K562 (cell line): ENCODE measurements around the gene ENKUR. TPM values are rescaled to one million over a fixed set of nuclear protein-coding genes. Genes with fewer than 3 reads are reported as not detected.

Source experiments
- ATAC-seq: fragments of 200-7000 bp; cut with Tn5 transposase; 3 replicates; pipeline ENCODE4 v1.9.1; 2020; ENCODE audit warnings: moderate library complexity
- BruUV-seq: library from RNA; stranded (reverse); fragments of 400-500 nt; replicated peaks from 2 replicates; lab custom pipeline; 2021; lab: Mats Ljungman, UMichigan
- CTCF ChIA-PET: fragments of 300-600 bp; formaldehyde crosslinking; extraction: SDS; loops from one replicate; lab custom pipeline; 2021; ENCODE audit warnings: low intra/inter-chr PET ratio; lab: Yijun Ruan, JAX
- POLR2A ChIA-PET: fragments of 300-600, 350-650 bp; sonication (Branson Sonifier 250); formaldehyde crosslinking; extraction: SDS; loops from one replicate; lab custom pipeline; 2021; ENCODE audit warnings: antibody characterized with exemption, inconsistent platforms; lab: Yijun Ruan, JAX
- DNase-seq, 4 experiments: peaks; one replicate each; pipeline versions ENCODE4 v3.0.0 to v3.0.0-alpha.2; 2011 to 2018; ENCODE audit warnings: low spot score in 3 of 4, mixed read lengths in 3 of 4; ENCODE audit errors: extremely low read depth in 1 of 4
- FAIRE-seq: peaks from 2 replicates; lab custom pipeline; 2011; peaks lifted over from hg19 to GRCh38; lab: Jason Lieb, UNC
- H2AFZ ChIP-seq: 2 replicates; pipeline ENCODE4 v1.6.0; 2011; ENCODE audit warnings: low read depth, low read length, control low read depth, inconsistent platforms
- H3K27ac ChIP-seq: fragments of 200-600 bp; 3 replicates; pipeline ENCODE4 v1.8.0; 2011; ENCODE audit warnings: low read depth, mild to moderate bottlenecking, control low read depth, inconsistent platforms, low read length, moderate library complexity, mixed read lengths; ENCODE audit errors: extremely low read depth
- H3K27me3 ChIP-seq, 2 experiments: fragments of 300-600 bp in 1 of 2; 2 replicates in 1 of 2; 3 replicates in 1 of 2; pipeline versions ENCODE4 v1.6.0 to v1.8.0; 2011; ENCODE audit warnings: inconsistent platforms in 2 of 2, low read length in 2 of 2, mild to moderate bottlenecking in 1 of 2, mixed read lengths in 1 of 2, moderate library complexity in 1 of 2; ENCODE audit not compliant: control insufficient read depth in 2 of 2, insufficient read depth in 2 of 2
- H3K36me3 ChIP-seq: fragments of 300-600 bp; 3 replicates; pipeline ENCODE4 v1.8.0; 2011; ENCODE audit warnings: mild to moderate bottlenecking, low read length, inconsistent platforms; ENCODE audit not compliant: control insufficient read depth, insufficient read depth
- H3K4me1 ChIP-seq, 2 experiments: fragments of 200-600 bp in 1 of 2; replicated peaks in 1 of 2; 2 replicates in 1 of 2; 3 replicates in 1 of 2; pipeline versions ENCODE4 v1.5.1 to v1.8.0; 2011; ENCODE audit warnings: inconsistent platforms in 2 of 2, low read length in 2 of 2, mild to moderate bottlenecking in 1 of 2, mixed read lengths in 1 of 2, moderate library complexity in 1 of 2; ENCODE audit not compliant: control insufficient read depth in 2 of 2, insufficient read depth in 2 of 2
- H3K4me2 ChIP-seq: 2 replicates; pipeline ENCODE4 v1.6.1; 2011; ENCODE audit warnings: low read length, control low read depth, inconsistent platforms, mixed read lengths; ENCODE audit not compliant: insufficient read depth
- H3K4me3 ChIP-seq: fragments of 200-600 bp; sonication (generic), shearing (Covaris generic); 2 replicates; pipeline ENCODE4 v1.5.1; 2016; ENCODE audit warnings: control low read depth, inconsistent platforms
- H3K79me2 ChIP-seq: fragments of 200-600 bp; 3 replicates; pipeline ENCODE4 v1.8.0; 2011; ENCODE audit warnings: low read length, inconsistent platforms; ENCODE audit not compliant: control insufficient read depth, insufficient read depth
- H3K9ac ChIP-seq, 2 experiments: 2 replicates each; pipeline versions ENCODE4 v1.6.0 to v1.6.1; 2011; ENCODE audit warnings: low read depth in 2 of 2, low read length in 2 of 2, control low read depth in 1 of 2, inconsistent platforms in 1 of 2, mild to moderate bottlenecking in 1 of 2, mixed read lengths in 1 of 2; ENCODE audit not compliant: insufficient read depth in 1 of 2
- H3K9me1 ChIP-seq: one replicate; pipeline ENCODE4 v1.6.0; 2011; ENCODE audit warnings: inconsistent platforms, mild to moderate bottlenecking, low read length, moderate library complexity; ENCODE audit not compliant: control insufficient read depth, insufficient read depth
- H3K9me3 ChIP-seq: replicated peaks from 2 replicates; pipeline ENCODE4 v1.5.1; 2011; ENCODE audit warnings: low read depth, low read length, inconsistent platforms; ENCODE audit not compliant: control insufficient read depth, insufficient read depth
- H4K20me1 ChIP-seq: replicated peaks from 2 replicates; pipeline ENCODE4 v1.6.1; 2011; ENCODE audit warnings: low read length, inconsistent platforms, mixed read lengths; ENCODE audit not compliant: control insufficient read depth, insufficient read depth
- CSDE1 ChIP-seq, 2 experiments: fragments of 450-650 bp; IDR thresholded peaks; 2 replicates each; pipeline ENCODE4 v1.6.1; 2016; ENCODE audit warnings: mild to moderate bottlenecking in 1 of 2
- CTBP1 ChIP-seq: fragments of 450-650 bp; IDR thresholded peaks from 2 replicates; pipeline ENCODE4 v1.6.1; 2016; ENCODE audit warnings: borderline replicate concordance
- DEAF1 ChIP-seq: fragments of 450-650 bp; formaldehyde crosslinking; IDR thresholded peaks from 2 replicates; pipeline ENCODE4 v1.4.0; 2020; ENCODE audit warnings: mild to moderate bottlenecking, moderate library complexity
- HINFP ChIP-seq: fragments of 450-650 bp; conservative IDR thresholded peaks from 2 replicates; pipeline ENCODE4 v1.6.1; 2016; ENCODE audit warnings: missing genetic modification characterization, low read depth, mild to moderate bottlenecking, control low read depth, missing compliant biosample characterization
- HMG20A ChIP-seq: fragments of 450-650 bp; formaldehyde crosslinking; conservative IDR thresholded peaks from 2 replicates; pipeline ENCODE4 v1.4.0; 2020; ENCODE audit warnings: mild to moderate bottlenecking, mixed read lengths
- MAFF ChIP-seq: IDR thresholded peaks from 2 replicates; pipeline ENCODE4 v1.6.1; 2012; ENCODE audit warnings: low read length, improper control_type of control experiment
- MBD2 ChIP-seq: sonication (generic); IDR thresholded peaks from 2 replicates; pipeline ENCODE4 v1.6.1; 2016; ENCODE audit warnings: low read depth, borderline replicate concordance
- NCOA4 ChIP-seq: fragments of 450-650 bp; IDR thresholded peaks from 2 replicates; pipeline ENCODE4 v1.6.1; 2018; ENCODE audit warnings: mild to moderate bottlenecking; ENCODE audit not compliant: partially characterized antibody
- NR2F6 ChIP-seq: fragments of 450-650 bp; formaldehyde crosslinking; IDR thresholded peaks from 2 replicates; pipeline ENCODE4 v1.4.0; 2020; ENCODE audit warnings: mild to moderate bottlenecking
- RHOXF2B ChIP-seq: fragments of 250-450 bp; sonication (Bioruptor Pico); conservative IDR thresholded peaks from 2 replicates; pipeline ENCODE4 v1.5.1; 2021
- RREB1 ChIP-seq: fragments of 250-450 bp; sonication (Bioruptor Pico); IDR thresholded peaks from 2 replicates; pipeline ENCODE4 v1.4.0; 2020
- RUNX1 ChIP-seq: sonication (generic); IDR thresholded peaks from 2 replicates; pipeline ENCODE4 v1.6.1; 2016; ENCODE audit warnings: antibody characterized with exemption, low read depth
- SIN3A ChIP-seq, 2 experiments: fragments of 150-350 bp in 1 of 2; IDR thresholded peaks; 2 replicates each; pipeline ENCODE4 v1.6.1; 2011 to 2016; ENCODE audit warnings: borderline replicate concordance in 2 of 2, low read depth in 2 of 2, low read length in 2 of 2, mild to moderate bottlenecking in 2 of 2, moderate library complexity in 2 of 2; ENCODE audit not compliant: control insufficient read depth in 1 of 2
- SMAD3 ChIP-seq: fragments of 450-650 bp; formaldehyde crosslinking; conservative IDR thresholded peaks from 2 replicates; pipeline ENCODE4 v1.4.0; 2020; ENCODE audit warnings: mild to moderate bottlenecking
- ZFPM2 ChIP-seq: fragments of 250-450 bp; sonication (Bioruptor Pico); IDR thresholded peaks from 2 replicates; pipeline ENCODE4 v1.5.1; 2022; ENCODE audit warnings: mild to moderate bottlenecking
- ZKSCAN3 ChIP-seq: fragments of 250-450 bp; sonication (Bioruptor Pico); IDR thresholded peaks from 2 replicates; pipeline ENCODE4 v1.4.0; 2020
- WGBS: fragments of 100-300 bp; shearing (Covaris generic); methylation state at CpG from one replicate; pipeline ENCODE4 v1.1.6; 2016; ENCODE audit warnings: low coverage, mixed read lengths; ENCODE audit not compliant: insufficient coverage; ENCODE audit errors: missing lambda C conversion rate; 5-methylcytosine and 5-hydroxymethylcytosine counted together
- in situ Hi-C: fragments of 300-500 bp; cut with MboI; formaldehyde crosslinking; loops from 4 replicates; pipeline ENCODE4 v1.15.0; 2018; ENCODE audit warnings: inconsistent platforms, mixed read lengths
- intact Hi-C: fragments of 100-400 bp; cut with micrococcal nuclease; formaldehyde crosslinking; loops from 2 replicates; pipeline ENCODE4 v1.14.2; 2022
- polyA plus RNA-seq, 8 experiments: library from polyadenylated mRNA; depleted of rRNA in 4 of 8; stranded (reverse) in 5 of 8; unstranded in 3 of 8; fragments of >200 nt; fragmentation: Nextera tagmentation in 2 of 8; fragmentation: Illumina TruSeq in 1 of 8; extraction: Ambion mirVana in 2 of 8; extraction: Trizol in 1 of 8; gene quantifications; 2 replicates each; pipeline versions ENCODE4 v1.2.1 to v1.2.3, GENCODE V29; 2011 to 2014; ENCODE audit warnings: inconsistent platforms in 1 of 8, missing spikeins in 1 of 8
- total RNA-seq, 7 experiments: library from RNA; depleted of rRNA in 6 of 7; stranded (reverse); fragments of >200 nt in 6 of 7; fragmentation: Illumina TruSeq in 2 of 7; extraction: Trizol in 2 of 7; gene quantifications; 2 replicates each; pipeline versions ENCODE4 v1.2.1 to v1.2.3, GENCODE V29; 2011 to 2021; ENCODE audit warnings: low replicate concordance in 1 of 7

The ENKUR gene
- total and polyA plus RNA-seq, 9 of the 15 experiments (the other 6 are each of a cell fraction or from before 2014, with no cell fraction given) = 0.06 to 0.46 (median 0.20) TPM

GRCh38 chr10:25056726-25057125 lies 40.8 kb upstream of the ENKUR start:
- in situ Hi-C loops = no loop called here
- 52% methylated on average over 3 of the region's 3 CpGs for WGBS
- TF ChIP-seq HINFP (tag) (no peak), NR2F6 (no peak), SIN3A (IDR thresholded peaks at IDR 0.05; ENCODE audit: borderline replicate concordance in 2 of 2, control insufficient read depth in 1 of 2, low read depth in 2 of 2, low read length in 2 of 2) (no peak), RHOXF2B (CRISPR knock-in tag) (no peak), CSDE1 (IDR thresholded peaks at IDR 0.05) (no peak), SMAD3 (CRISPR knock-in tag) (no peak), NCOA4 (no peak), ZKSCAN3 (no peak), MBD2 (no peak), MAFF (no peak), RREB1 (CRISPR knock-in tag) (no peak), ZFPM2 (CRISPR knock-in tag) (no peak), RUNX1 (no peak), DEAF1 (CRISPR knock-in tag) (no peak), HMG20A (CRISPR knock-in tag) (no peak), CTBP1 (no peak)

More at GRCh38 chr10:25056726-25057125, 40.8 kb upstream of the ENKUR start:
- Histone ChIP-seq H3K4me3 (no peak overlapping the region), H4K20me1 (no peaks in the 10 kb centered on the region), H2AFZ (no peak overlapping the region), H3K9me3 (no peaks in the 10 kb centered on the region), H3K27me3 (no peaks in the 10 kb centered on the region), H3K79me2 (no peaks in the 10 kb centered on the region), H3K4me1 (peaks cover 11 to 36% of the 10 kb centered on the region in 2 experiments; a peak in 3 of 5 replicates), H3K9me1 (no peaks in the 10 kb centered on the region), H3K4me2 (no peak overlapping the region), H3K27ac (no peak overlapping the region), H3K9ac (no peak overlapping the region), H3K36me3 (no peaks in the 10 kb centered on the region)
- intact Hi-C loops = no loop called here
- ChIA-PET POLR2A (interaction anchor here (1.0 to 1.2 kb wide), 2 partner anchors 12 to 23 kb away, joined by 3 read pairs; no protein-coding TSS in a partner anchor), CTCF (no interaction called here)
- no TSS peak for BruUV-seq
- no peak for FAIRE-seq
- no peak for DNase-seq
- ATAC-seq = no peak
